ENCODE results near the gene ZNF740. TPM values are rescaled to one million over a fixed set of nuclear protein-coding genes. Genes with fewer than 3 reads are reported as not detected.

Gene ZNF740
- total RNA-seq, 1 donor from 2014 or later = 16.6 TPM

DNA sequence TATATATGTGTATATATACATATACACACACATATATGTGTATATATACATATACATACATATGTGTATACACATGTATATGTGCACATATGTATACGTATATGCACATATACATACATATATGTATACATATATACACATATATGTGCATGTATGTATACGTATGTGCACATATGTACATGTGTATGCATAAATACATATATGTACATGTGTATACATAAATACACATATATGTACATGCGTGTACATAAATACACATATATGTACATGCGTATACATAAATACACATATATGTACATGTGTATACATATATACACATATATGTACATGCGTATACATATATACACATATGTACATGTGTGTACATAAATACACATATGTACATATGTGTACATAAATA is 33.3 kb upstream of the ZNF740 start:
- TF ChIP-seq, protein P1, sequence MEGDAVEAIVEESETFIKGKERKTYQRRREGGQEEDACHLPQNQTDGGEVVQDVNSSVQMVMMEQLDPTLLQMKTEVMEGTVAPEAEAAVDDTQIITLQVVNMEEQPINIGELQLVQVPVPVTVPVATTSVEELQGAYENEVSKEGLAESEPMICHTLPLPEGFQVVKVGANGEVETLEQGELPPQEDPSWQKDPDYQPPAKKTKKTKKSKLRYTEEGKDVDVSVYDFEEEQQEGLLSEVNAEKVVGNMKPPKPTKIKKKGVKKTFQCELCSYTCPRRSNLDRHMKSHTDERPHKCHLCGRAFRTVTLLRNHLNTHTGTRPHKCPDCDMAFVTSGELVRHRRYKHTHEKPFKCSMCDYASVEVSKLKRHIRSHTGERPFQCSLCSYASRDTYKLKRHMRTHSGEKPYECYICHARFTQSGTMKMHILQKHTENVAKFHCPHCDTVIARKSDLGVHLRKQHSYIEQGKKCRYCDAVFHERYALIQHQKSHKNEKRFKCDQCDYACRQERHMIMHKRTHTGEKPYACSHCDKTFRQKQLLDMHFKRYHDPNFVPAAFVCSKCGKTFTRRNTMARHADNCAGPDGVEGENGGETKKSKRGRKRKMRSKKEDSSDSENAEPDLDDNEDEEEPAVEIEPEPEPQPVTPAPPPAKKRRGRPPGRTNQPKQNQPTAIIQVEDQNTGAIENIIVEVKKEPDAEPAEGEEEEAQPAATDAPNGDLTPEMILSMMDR (IDR thresholded peaks at IDR 0.05; ENCODE audit: insufficient read depth, low read length, severe bottlenecking) = no peak
- H3K36me3 ChIP-seq (ENCODE audit: control insufficient read depth, insufficient read depth, low read length) = no peaks in the 10 kb centered on the region
- no peaks in the 10 kb centered on the region for H3K27me3 ChIP-seq (ENCODE audit: control insufficient read depth, insufficient read depth, low read length)
- FAIRE-seq (no peak), DNase-seq (ENCODE audit: low read depth) (no peak)
- H3K4me3 ChIP-seq (ENCODE audit: low read depth, low read length) = no peak overlapping the region

DNA sequence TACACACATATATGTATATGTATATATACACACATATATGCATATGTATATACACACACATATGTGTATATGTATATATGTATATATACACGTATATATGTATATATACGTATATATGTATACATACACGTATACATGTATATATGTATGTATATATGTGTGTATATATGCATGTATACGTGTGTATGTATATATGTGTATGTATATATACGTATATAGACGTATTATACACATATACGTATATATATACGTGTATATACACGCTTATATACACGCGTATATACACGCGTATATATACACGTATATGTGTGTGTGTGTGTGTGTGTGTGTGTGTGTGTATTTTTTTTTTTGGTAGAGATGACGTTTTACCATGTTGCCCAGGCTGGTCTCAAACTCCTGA is 32.9 kb upstream of the ZNF740 start:
- TF ChIP-seq, protein P1 (IDR thresholded peaks at IDR 0.05; ENCODE audit: insufficient read depth, low read length, severe bottlenecking) = no peak
- H3K36me3 ChIP-seq (ENCODE audit: control insufficient read depth, insufficient read depth, low read length) = no peaks in the 10 kb centered on the region
- no peaks in the 10 kb centered on the region for H3K27me3 ChIP-seq (ENCODE audit: control insufficient read depth, insufficient read depth, low read length)
- DNase-seq (ENCODE audit: low read depth) (no peak), FAIRE-seq (no peak)
- H3K4me3 ChIP-seq (ENCODE audit: low read depth, low read length) = no peak overlapping the region

DNA sequence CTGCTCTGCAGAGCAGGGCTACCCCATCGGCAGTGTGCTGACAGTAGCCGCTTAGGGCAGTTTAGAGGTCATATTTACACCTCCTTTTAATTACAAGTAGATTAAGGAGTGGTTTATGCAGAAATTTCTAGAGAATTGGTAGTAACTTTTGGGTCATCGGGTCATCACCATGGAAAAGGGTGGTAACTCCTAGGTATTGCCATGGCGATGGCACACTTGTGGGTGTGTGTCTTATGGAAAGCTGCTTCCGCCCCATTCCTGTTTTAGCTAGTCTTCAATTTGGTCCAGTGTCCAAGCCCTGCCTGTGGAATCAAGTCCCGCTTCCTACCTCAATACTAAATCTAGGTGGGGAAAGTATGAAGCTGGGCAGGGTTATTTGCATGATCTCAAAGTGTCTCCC is 29.5 kb upstream of the ZNF740 start:
- Histone ChIP-seq H3K27me3 (ENCODE audit: control insufficient read depth, insufficient read depth, low read length) (no peaks in the 10 kb centered on the region), H3K4me3 (ENCODE audit: low read depth, low read length) (no peak overlapping the region), H3K36me3 (ENCODE audit: control insufficient read depth, insufficient read depth, low read length) (no peaks in the 10 kb centered on the region)
- FAIRE-seq (no peak), DNase-seq (ENCODE audit: low read depth) (no peak)
- TF ChIP-seq, protein P1 (IDR thresholded peaks at IDR 0.05; ENCODE audit: insufficient read depth, low read length, severe bottlenecking) = no peak

DNA sequence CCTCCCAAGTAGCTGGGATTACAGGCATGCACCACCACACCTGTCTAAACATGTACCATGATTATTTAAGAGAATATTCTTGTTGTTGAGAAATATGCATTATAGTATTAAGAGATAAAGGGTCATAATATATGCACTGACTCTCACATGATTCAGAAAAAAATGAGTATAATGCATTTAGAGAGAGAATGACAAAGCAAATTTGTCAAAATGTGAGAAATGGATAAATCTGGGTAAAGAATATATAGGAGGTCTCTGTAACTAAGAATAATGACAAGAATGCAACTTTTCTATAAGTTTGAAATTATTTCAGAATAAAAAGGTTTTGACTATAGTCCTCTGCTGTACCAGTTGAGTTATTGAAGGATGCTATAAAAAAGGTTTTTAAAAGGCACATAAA is 28.1 kb upstream of the ZNF740 start:
- no peak for DNase-seq (ENCODE audit: low read depth)
- no peaks in the 10 kb centered on the region for H3K36me3 ChIP-seq (ENCODE audit: control insufficient read depth, insufficient read depth, low read length)
- FAIRE-seq = no peak
- no peaks in the 10 kb centered on the region for H3K27me3 ChIP-seq (ENCODE audit: control insufficient read depth, insufficient read depth, low read length)
- TF ChIP-seq, protein P1 (IDR thresholded peaks at IDR 0.05; ENCODE audit: insufficient read depth, low read length, severe bottlenecking) = no peak
- no peak overlapping the region for H3K4me3 ChIP-seq (ENCODE audit: low read depth, low read length)

DNA sequence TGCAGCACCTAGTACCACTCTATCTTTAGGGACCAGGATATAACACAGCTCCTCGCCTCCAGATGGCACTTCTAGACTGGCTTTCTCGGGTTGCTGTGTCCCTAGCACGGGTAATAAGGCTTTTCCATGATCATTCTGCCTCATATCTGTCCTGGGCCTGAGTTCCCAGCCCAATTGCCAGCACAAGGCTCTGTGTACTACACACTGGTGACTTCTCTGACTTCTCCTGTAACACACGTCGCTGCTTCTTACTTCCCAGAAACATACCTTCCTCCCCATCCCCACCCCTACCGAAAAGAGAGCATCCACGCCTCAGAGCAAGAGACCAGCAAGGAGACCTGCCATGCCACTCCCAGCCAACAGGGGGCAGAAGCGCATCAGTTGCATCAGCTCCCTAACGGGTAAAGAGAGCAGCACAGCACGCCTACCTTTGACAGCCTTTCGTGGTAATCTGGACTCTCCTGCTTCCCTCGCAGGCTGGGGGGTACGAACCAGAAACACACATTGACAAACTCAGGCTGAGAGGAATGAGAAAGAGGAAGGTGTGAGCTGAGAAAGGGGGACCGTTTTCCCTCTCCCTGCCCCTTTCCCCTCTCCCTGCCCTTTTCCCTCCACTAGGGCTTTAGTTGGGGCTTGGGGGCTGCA is 21.2 kb upstream of the ZNF740 start:
- TF ChIP-seq, protein P1 (IDR thresholded peaks at IDR 0.05; ENCODE audit: insufficient read depth, low read length, severe bottlenecking) = peak; percentile 99
- DNase-seq (ENCODE audit: low read depth) = peak; percentile 63
- FAIRE-seq = peak; percentile 32
- Histone ChIP-seq H3K27me3 (ENCODE audit: control insufficient read depth, insufficient read depth, low read length) (no peaks in the 10 kb centered on the region), H3K36me3 (ENCODE audit: control insufficient read depth, insufficient read depth, low read length) (peaks cover 5% of the 10 kb centered on the region), H3K4me3 (ENCODE audit: low read depth, low read length) (no peak overlapping the region)

DNA sequence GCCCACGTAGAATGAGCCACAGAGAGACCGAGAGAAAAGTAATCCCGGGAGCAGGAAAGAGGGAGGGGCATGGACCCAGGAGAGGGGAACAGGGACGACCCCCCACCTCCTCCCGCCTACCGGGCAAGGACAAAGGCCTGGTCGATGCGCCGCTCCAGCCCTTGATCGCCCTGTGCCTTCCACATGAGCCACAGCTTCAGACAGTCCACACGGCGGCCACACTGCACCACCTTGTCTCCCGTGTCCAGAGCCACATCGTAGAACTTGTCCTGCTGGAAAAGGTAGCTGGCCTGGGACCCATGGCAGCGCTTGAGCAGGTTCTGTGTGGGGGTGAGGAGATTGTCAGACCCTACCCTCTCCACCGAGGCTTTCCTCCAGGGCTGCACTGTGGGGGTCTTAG is 20.5 kb upstream of the ZNF740 start:
- FAIRE-seq = no peak

More for the DNA sequence above, 20.5 kb upstream of the ZNF740 start:
- DNase-seq (ENCODE audit: low read depth) = no peak
- Histone ChIP-seq H3K36me3 (ENCODE audit: control insufficient read depth, insufficient read depth, low read length) (peaks cover 5% of the 10 kb centered on the region), H3K27me3 (ENCODE audit: control insufficient read depth, insufficient read depth, low read length) (no peaks in the 10 kb centered on the region), H3K4me3 (ENCODE audit: low read depth, low read length) (no peak overlapping the region)
- TF ChIP-seq, protein P1 (IDR thresholded peaks at IDR 0.05; ENCODE audit: insufficient read depth, low read length, severe bottlenecking) = no peak

All from bronchial epithelial cell (primary cell).